HG03354 (cell line): ENCODE data around the gene IPPK.
"Not testable (repeated sequence)": the region's sequence is repeated elsewhere in the genome, so short reads cannot be mapped to it uniquely, and the experiment has no call there.

Experiments
- ATAC-seq: cut with Tn5 transposase; IDR thresholded peaks from one replicate; pipeline ENCODE4 v1.9.1; 2021; ENCODE audit warnings: mild to moderate bottlenecking; ENCODE audit not compliant: unreplicated experiment, poor library complexity, severe bottlenecking

The IPPK gene

DNA sequence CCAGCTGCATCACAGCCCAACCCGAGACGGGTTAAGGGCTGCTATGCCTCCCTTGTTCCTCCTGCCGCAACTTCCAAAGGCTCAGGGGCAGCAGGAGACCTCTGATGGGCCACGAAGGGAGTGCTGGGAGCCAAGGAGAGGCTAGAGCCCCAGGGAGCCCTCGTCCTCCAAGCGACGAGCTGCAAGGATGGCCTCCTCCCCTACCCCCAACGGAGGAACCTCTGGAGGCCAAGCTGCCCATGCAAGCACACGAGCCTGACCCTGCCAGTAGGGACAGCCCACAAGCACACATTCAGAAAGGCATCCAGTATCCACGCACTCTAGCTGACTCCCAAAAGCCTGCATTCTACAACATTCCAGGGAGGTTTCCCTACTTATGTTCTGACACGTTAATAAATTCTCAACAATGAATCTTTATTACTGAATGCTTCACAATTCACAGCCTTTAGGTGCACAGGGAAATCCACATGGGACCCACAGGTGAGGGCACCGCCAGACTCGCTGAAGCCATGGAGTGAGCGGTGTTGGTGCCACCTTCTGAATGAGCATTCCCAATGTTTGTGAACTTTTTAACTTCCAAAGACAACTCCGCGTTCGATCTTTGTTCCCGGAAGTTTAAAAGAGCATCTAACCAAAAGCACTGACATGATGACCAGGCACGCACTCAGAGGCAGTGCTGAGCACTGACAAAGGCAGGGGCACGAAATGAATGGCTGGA is 28.7 kb downstream of the IPPK start:
- no peak for ATAC-seq

DNA sequence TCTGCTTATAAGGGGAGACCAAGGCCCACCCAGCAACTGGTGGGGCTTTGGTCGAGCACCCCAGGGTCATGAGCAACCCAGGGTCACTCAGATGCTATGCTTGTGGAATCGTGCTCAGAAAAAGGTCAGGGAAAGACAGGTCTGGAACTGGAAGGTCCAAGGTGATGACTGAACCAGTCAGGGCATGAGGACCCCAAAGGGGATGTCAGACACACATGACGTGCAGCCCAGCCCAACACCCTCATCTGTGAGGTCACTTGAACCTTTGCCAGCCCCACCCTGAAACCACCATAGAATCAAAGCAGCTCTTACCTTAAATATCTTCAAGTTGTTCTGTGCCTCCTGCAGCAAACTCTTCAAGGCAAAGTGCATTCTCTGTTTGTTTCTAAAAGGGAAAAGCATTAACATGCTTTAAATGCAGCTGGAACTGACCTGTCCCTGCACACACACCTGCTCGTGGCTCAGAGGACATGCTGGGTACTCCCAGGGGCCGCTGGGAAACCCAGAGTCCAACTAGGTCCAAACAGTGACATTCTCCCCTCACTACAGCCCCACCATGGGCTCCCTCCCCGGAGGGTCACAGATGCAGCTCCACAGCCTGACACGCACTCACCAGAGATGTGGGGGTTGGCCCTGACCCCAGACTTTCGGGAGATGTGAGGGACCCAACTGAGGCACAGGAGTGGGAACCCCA is 29.4 kb downstream of the IPPK start:
- ATAC-seq = no peak

DNA sequence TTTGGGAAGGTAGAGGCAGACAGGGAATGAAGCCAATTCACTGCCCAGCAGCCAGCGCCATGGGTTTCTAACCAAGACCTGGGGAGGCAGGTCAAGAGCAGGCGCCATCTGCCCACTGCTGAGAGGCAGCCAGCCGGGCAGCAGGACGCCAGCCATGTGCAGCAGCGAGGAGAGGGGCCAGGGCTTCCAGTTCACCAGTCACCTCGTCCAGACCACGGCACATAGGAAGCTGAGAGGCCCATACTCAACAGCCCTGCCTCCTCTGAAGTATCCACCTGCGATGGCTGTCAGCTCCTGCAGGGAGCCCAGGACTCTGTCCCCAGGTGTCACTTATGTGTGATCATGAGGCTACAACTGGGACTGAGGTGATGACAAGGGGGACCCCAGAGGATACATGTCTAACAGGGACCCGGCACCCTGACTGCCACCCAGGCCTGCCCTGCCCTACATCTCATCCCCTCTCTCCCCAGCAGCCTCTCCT is 30.1 kb downstream of the IPPK start:
- no peak for ATAC-seq

DNA sequence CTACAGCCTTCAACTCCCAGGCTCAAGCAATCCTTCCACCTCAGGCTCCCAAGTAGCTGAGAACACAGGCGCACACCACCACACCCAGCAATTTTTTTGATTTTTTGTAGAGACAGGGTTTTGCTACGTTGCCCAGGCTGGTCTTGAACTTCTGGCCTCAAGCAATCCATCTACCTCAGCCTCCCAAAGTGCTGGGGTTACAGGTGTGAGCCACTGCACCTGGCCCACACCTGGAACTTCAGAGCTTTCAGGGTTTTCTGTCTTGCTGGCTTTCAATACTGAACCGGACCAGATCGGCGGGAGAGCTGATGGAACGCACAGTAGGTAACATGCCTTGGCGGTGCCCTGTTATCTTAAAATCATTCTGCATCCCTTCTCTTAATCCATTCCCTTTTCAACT is 30.8 kb downstream of the IPPK start:
- no peak for ATAC-seq

DNA sequence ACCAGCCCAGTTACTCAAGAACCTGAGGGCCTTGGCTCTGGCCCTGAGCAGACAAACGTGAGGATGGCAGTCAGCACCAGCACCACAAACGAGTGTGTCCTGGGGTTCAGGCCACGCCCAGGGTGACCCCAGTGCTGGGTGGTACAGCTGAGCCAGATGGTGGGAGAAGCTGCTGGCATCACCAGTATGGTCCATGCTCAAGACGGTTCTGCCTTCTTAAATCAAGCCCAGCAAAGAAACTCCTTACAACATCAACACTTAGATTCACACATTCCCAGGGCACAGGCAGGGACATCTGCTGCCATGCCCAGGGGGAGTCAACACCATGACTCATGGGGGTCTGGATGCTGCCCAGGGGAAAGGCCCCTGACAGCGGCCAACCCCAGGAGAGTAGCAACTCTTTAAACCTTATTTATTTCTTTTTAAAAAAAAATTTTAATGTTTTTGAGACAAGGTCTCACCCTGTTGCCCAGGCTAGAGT is 31.3 kb downstream of the IPPK start:
- ATAC-seq = no peak

DNA sequence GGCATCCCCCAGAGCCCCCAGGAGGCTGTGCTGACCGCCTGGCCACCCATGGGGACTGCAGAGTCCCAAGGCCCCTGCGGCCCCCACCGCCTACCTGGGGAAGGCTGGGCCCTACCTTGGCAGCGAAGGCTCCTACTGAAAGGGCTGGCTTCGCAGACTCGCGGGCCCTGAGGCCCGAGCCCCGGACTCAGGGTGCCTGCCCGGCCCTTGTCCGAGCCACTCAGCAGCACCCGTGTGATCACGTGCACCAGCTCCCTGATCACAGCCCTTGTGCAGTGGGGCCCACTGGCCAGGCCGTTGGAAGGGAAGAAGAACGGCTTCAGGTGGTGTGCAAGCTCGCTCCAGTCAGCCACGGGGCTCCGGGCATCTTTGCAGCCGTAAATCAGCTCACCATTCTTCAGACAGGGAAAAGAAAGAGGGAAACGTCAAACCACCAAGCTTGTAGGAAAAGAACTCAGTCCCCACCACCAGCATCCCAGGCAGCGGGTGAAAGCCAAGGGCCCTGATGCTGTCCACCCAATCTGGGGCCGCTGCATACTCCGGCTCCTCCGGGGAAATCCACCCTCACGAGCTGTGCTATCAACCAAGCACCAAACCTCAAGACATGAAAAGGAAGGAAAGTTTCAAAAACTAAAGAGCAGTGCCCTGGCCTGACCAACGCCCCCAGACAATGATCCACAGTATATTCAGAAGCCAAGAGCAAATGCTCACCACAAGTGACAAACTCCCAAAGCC is 31.9 kb downstream of the IPPK start:
- ATAC-seq = no peak

DNA sequence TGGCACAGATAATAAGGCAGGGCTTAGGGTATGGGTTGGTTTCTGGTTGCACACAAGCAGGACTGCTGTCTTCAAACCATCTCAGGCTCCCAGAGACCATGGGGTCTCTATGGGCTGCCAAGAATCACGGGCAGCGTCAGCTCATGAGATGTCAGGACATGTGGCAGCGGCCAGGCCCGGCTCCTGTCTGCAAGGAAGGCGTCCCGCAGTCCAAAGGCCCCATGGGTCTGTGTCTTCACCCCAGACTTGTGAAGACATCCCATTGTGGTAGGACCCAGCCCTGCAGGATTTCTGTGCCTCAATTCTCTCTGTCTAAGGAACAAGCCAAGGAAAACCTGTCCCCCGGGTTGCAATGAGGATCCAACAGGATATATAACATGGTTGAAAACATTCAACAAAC is 32.6 kb downstream of the IPPK start:
- no peak for ATAC-seq

DNA sequence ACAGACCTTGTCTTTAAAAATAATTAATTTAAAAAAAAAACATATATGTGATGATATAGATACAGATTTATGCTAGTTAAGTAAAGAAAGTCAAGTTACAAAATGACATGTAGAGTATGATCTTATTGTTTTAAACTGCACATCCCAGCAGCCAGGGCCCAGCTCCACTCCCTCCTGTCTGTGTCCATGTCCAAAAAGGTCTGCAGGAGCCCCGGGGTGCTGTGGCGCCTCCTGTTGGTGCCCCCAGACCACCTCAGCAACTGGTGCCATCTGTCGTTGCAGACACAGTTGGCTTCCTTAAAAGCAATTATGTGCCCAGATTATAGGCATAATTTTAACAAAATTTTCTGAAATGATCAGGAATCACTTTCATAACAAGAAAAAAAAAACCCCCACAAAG is 33.3 kb downstream of the IPPK start:
- no peak for ATAC-seq

DNA sequence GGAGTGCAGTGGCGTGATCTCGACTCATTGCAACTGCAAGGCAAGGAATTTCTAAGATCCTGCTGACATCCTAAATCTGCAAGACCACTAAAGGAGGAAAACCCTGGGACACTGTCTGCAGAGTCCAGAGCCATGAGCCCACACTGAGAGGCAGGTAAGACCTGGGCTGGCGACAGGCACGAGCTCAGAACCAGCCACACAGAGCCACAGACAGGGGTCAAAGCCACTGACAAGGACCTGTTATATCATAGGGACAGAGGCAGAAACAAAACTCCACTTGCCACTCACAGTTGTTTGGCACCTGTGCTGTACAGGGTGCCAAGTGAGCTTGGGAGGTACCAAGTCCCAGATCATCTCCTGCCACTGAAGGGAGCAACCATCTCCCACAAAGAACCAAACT is 34.2 kb downstream of the IPPK start:
- no peak for ATAC-seq

DNA sequence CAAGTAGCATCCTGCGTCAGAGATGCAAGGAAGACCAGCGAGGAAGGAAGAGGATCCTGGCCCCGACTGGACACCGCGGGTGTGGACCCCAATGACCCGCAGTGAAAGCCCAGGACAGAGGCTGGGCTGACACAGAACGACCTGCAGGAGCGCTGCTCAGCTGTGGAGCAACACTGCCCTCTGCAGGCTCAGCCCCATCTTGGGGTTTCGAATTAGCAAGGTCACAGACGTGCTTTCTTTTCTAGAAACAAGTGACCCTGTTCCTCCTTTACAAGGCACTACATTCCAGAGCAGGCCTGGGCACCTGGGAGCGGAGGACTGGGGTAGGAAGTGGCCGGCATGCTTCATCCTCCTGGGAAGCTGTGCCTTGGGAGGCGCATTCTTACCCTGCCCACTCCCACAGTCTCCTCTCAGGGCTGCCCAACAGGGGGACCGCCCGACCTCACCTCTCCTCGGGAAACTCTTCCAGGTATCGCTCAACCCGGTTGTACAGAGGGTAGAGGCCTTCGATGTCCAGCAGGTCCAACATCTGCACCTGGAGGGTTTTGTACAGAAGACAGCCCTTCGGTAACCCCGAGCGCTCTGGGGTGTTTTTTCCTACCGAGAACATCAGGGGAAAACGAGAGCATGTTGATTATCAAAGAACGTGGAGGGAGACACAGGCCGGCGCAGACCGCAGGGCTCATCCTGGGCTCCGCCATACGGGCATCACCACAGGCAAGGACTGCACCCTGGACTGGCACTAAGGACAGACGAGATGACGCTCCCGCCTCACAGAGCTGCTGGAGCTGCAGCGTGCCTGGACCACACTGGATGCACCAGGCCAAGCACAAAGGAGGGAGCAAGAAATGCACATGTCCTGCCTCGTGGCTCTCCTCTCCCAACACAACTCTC is 35.0 kb downstream of the IPPK start:
- ATAC-seq = peak; percentile 71

DNA sequence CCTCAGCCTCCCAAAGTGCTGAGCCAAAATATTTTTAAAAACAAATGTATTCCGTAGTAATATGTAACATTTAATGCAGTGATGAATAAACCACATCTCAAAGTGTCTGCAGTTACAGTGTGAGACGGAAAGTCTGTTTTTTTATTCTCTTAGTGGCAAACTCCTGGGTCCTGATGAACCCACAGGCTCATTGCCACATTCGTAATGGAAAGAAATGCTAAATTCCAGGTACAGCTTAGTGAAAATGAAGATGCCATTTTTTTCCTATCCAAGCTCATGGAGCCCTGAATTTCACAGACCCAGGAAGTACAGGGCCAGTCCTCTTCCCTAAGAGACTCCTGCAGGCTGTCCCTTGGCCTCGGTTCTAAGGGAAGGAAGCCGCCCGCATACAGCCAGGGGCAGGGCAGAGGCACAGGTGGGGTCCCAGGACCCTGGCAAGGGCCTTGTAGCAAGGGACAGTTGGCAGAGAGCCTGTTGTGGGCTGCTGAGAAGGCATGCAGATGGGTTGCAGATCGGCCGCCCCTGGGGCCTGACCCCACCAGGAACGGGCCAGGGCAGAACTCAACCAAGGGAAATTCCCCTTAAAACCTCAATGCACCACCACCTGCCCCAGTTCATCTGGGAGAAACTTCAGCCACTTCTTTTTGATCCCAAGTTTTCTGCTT is 36.2 kb downstream of the IPPK start:
- ATAC-seq = no peak

DNA sequence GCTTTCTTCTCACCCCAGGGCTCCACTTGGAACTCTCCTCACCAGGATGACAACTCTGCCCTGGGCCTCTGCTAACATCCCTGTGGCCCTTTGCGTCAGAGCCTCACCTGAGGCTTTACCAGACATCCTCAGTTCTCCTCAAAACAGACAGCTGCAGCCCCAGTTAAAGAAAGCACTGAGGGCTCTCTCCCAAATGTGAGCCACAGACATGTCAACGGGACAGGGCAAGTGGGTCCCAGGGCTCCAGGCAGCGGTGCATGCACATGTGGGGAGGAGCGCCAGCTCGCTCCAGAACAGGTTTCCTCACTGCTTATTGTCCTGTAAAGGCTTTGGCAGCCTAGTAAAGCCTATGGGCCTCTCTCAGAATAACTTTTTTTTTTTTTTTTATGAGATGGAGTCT is 37.3 kb downstream of the IPPK start:
- no peak for ATAC-seq

DNA sequence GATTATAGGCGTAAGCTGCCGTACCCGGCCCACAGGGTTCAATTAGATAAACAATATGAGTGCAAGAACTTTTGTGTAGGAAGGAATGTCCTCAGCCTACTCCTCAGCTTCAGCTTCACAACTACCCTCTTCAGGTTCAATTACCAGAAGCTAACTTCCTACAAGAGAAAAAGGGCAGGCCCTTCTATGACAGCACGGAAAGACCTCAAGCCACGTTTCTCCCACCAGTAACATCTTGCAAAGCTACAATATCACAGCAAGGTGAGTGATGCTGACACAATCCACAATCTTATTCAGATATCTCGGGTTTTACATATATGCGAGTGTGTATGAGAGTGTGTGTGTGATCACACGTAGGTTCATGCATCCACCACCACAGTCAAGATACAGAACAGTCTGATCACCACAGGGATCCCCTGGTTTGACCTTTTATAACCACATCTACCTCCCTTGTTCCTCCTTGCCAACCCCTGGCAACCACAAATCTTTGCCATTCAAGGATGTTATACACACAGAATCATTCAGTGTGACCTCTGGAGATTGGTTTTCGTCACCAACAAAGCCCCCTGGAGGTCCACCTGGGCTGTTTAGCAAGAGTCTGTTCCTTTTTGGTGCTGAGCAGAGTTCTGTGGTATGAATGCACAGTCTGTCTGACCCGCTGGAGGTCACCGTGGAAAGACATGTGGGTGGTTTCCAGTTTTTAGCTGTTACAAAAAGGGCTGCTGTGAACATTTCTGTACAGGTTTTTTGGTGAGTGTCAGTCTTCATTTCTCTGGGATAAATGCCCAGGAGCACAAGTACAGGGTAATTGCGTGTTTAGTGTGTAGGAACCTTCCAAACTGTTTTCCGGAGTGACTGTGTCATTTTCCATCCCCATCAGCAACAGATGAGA is 38.2 kb downstream of the IPPK start:
- ATAC-seq = no peak

DNA sequence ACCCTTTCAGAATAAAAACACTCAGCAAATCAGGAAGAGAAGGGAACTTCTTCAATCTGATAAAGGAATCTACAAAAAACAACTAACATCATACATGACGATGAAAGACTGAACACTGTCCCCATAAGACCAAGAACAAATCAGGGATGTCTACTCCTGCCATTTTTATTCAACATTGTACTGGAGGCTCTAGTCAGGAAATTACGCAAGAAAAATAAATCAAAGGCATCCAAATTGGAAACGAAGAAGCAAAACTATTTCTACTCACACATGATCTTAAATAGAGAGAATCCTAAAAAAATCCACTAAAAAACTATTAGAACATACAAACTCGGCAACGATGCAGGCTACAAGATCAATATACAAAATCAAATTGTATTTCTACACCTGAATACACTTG is 42.3 kb downstream of the IPPK start:
- ATAC-seq = no peak

DNA sequence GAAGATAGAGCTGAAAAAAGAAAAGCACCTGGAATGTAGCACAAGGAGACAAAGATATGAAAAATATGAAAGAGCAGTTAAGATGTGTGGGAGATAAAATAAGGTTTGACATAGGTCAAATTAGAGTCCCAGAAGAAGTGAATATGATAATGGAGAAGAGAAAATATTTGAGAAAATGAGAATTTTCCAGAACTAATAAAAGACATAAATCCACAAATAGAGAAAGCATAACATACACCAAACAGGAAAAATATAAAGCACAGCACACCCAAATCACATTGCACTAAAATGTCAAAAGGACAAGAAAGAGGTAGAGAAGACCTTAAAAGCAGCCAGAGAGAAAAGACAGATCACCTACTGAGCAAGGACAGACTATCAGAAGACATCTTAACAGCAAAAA is 43.4 kb downstream of the IPPK start:
- no peak for ATAC-seq

DNA sequence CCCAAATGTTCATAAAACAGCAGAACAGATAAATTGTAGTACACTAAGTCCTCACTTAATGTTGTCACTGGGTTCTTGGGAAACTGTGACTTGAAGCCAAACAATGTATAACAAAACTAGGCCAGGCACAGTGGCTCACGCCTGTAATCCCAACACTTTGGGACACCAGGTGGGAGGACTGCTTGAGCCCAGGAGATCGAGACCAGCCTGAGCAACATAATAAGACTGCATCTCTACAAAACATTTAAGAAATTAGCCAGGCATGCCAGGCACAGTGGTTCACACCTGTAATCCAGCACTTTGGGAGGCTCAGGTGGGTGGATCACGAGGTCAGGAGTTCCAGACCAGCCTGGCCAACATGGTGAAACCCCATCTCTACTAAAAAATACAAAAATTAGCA is 46.0 kb downstream of the IPPK start:
- ATAC-seq = not testable (repeated sequence)

DNA sequence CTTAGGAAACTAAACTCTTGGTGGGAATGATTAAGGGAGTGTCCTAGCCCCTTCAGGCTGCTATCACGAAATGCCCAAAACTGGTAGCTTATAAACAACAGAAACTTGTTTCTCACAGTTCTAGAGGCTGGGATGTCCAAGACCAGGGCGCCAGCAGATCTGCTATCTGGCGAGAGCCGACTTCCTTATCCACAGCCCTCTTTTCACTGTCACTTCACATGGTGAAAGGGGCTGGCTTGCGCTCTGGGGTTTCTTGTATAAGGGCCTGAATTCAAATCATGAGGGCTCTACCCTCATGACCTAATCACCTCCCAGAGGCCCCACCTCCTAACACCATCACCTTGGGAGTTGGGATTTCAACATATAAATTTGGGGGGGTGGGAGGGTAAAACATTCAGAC is 49.1 kb downstream of the IPPK start:
- no peak for ATAC-seq

DNA sequence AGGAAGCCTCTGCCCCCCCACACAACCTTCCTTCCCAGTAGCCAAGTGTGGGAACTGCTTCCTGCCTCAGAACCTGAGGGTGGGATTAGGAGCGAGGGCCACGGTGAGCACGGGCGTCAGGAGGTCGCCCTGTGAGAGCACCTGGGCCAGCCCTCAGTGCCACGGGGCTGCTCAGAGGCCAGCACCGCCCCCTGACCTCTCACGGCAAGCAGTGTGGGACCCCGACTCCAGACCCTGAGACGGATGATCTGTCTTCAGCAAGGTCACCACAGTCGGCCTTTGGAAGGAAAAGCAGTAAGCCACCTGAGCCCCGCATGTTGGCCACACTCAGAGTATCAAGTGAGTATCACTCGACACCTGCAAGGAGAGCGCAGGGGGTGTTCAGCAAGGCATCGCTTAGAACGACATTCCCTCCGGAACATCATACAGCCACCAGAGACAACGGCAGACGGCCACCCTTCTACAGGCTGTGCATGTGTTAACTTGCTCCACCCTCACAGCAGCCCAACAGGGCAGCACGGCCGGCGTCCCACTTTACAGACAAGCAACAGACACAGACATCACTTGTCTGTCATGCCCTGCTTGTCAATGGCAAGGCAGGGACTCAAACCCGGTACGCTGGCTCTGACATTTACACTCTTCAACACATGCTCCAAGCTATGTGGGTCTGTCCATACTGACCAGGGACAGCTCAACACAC is 50.2 kb downstream of the IPPK start:
- no peak for ATAC-seq
